Astrocyte (in vitro differentiated cells and primary cell): ENCODE results near the gene UBA3. TPM values are rescaled to one million over a fixed set of nuclear protein-coding genes. Genes with fewer than 3 reads are reported as not detected.

Experiments used
- DNase-seq: peaks from one replicate; pipeline ENCODE4 v3.0.0-alpha.2; 2010; ENCODE audit warnings: low read depth
- FAIRE-seq: peaks from 2 replicates; lab custom pipeline; 2011; peaks lifted over from hg19 to GRCh38; lab: Jason Lieb, UNC
- H2AFZ ChIP-seq: 2 replicates; pipeline ENCODE4 v1.6.0; 2012; ENCODE audit warnings: low read depth, low read length, inconsistent platforms
- H3K27ac ChIP-seq: 2 replicates; pipeline ENCODE4 v1.5.1; 2011; ENCODE audit warnings: low read depth, low read length, inconsistent platforms
- H3K27me3 ChIP-seq: 2 replicates; pipeline ENCODE4 v1.6.0; 2011; ENCODE audit warnings: low read length, inconsistent platforms; ENCODE audit not compliant: insufficient read depth
- H3K36me3 ChIP-seq: 2 replicates; pipeline ENCODE4 v1.5.1; 2011; ENCODE audit warnings: low read length, inconsistent platforms; ENCODE audit not compliant: insufficient read depth
- H3K4me1 ChIP-seq: 2 replicates; pipeline ENCODE4 v1.5.1; 2011; ENCODE audit warnings: low read length, inconsistent platforms; ENCODE audit not compliant: insufficient read depth
- H3K4me2 ChIP-seq: 2 replicates; pipeline ENCODE4 v1.6.0; 2012; ENCODE audit warnings: low read length, inconsistent platforms
- H3K4me3 ChIP-seq: 2 replicates; pipeline ENCODE4 v1.5.1; 2011; ENCODE audit warnings: low read depth, mild to moderate bottlenecking, low read length, inconsistent platforms; ENCODE audit not compliant: insufficient read depth
- H3K79me2 ChIP-seq: 2 replicates; pipeline ENCODE4 v1.6.0; 2012; ENCODE audit warnings: mild to moderate bottlenecking, low read length, inconsistent platforms; ENCODE audit not compliant: insufficient read depth
- H3K9ac ChIP-seq: 2 replicates; pipeline ENCODE4 v1.6.0; 2012; ENCODE audit warnings: mild to moderate bottlenecking, low read length, inconsistent platforms
- H3K9me3 ChIP-seq: 2 replicates; pipeline ENCODE4 v1.5.1; 2012; ENCODE audit warnings: low read depth, mild to moderate bottlenecking, low read length, inconsistent platforms; ENCODE audit not compliant: insufficient read depth
- H4K20me1 ChIP-seq: 2 replicates; pipeline ENCODE4 v1.6.0; 2012; ENCODE audit warnings: low read length, inconsistent platforms; ENCODE audit not compliant: insufficient read depth
- H3K27ac Mint-ChIP-seq: one replicate; pipeline ENCODE4 v1.8.0; 2021; ENCODE audit warnings: mild to moderate bottlenecking, mixed read lengths; ENCODE audit not compliant: unreplicated experiment
- H3K27me3 Mint-ChIP-seq: one replicate; pipeline ENCODE4 v1.8.0; 2021; ENCODE audit warnings: low read depth, mixed read lengths; ENCODE audit not compliant: unreplicated experiment
- H3K36me3 Mint-ChIP-seq: one replicate; pipeline ENCODE4 v1.8.0; 2021; ENCODE audit warnings: low read depth, mixed read lengths; ENCODE audit not compliant: unreplicated experiment
- H3K4me1 Mint-ChIP-seq: one replicate; pipeline ENCODE4 v1.8.0; 2021; ENCODE audit warnings: low read depth, mixed read lengths; ENCODE audit not compliant: unreplicated experiment
- H3K4me3 Mint-ChIP-seq: one replicate; pipeline ENCODE4 v1.8.0; 2021; ENCODE audit warnings: mild to moderate bottlenecking, moderate library complexity, mixed read lengths; ENCODE audit not compliant: unreplicated experiment
- H3K9me3 Mint-ChIP-seq: one replicate; pipeline ENCODE4 v1.8.0; 2021; ENCODE audit warnings: mild to moderate bottlenecking, mixed read lengths; ENCODE audit not compliant: unreplicated experiment
- EZH2 ChIP-seq: IDR thresholded peaks from 2 replicates; pipeline ENCODE4 v1.6.1; 2012; ENCODE audit warnings: mild to moderate bottlenecking, low read length, inconsistent platforms; ENCODE audit not compliant: insufficient read depth
- total RNA-seq: library from RNA; stranded (reverse); gene quantifications from 2 replicates; pipeline ENCODE4 v1.2.1, GENCODE V29; 2021
- TF ChIP-seq, protein P1 (sequence below): IDR thresholded peaks from 2 replicates; pipeline ENCODE4 v1.5.1; 2011; ENCODE audit warnings: low read depth, mild to moderate bottlenecking, inconsistent platforms, low read length, moderate library complexity; ENCODE audit not compliant: insufficient read depth

Gene UBA3
- total RNA-seq, 1 donor from 2014 or later, result 79.2 TPM

DNA sequence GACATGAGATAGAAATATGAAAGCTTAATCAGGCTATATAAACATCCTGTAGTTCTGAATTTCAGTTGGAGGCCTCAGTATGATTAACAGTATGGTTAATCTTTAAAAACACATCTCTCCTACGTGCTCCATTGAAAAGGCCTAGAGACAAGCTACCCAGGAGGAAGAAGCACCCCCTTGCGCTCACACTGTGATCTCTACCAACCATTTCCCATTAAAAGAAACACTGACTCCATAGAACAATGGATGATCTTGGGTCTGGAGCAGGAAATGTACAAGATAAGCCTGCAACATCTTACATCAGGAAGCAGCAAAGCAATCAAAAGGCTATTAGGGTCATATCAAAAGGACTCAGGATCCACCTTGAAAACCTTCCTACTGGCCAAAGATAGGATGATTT lies 63.3 kb downstream of the UBA3 start:
- H3K9me3 Mint-ChIP-seq, result no peaks in the 10 kb centered on the region
- peaks cover 3% of the 10 kb centered on the region for H4K20me1 ChIP-seq
- H3K9me3 ChIP-seq, result no peaks in the 10 kb centered on the region
- peaks cover 15% of the 10 kb centered on the region for H3K4me1 ChIP-seq
- H3K27me3 Mint-ChIP-seq, result no peaks in the 10 kb centered on the region
- H3K9ac ChIP-seq, result no peak overlapping the region
- no peak overlapping the region for H2AFZ ChIP-seq
- no peak overlapping the region for H3K4me3 ChIP-seq
- H3K4me3 Mint-ChIP-seq, result no peak overlapping the region
- no peaks in the 10 kb centered on the region for H3K27me3 ChIP-seq
- H3K79me2 ChIP-seq, result peaks cover 5% of the 10 kb centered on the region
- H3K4me2 ChIP-seq, result no peak overlapping the region
- no peak overlapping the region for H3K27ac ChIP-seq
- H3K36me3 Mint-ChIP-seq, result peaks cover 8% of the 10 kb centered on the region
- peaks cover 9% of the 10 kb centered on the region for H3K4me1 Mint-ChIP-seq
- peaks cover 11% of the 10 kb centered on the region for H3K36me3 ChIP-seq
- no peak for FAIRE-seq
- TF ChIP-seq, protein P1, sequence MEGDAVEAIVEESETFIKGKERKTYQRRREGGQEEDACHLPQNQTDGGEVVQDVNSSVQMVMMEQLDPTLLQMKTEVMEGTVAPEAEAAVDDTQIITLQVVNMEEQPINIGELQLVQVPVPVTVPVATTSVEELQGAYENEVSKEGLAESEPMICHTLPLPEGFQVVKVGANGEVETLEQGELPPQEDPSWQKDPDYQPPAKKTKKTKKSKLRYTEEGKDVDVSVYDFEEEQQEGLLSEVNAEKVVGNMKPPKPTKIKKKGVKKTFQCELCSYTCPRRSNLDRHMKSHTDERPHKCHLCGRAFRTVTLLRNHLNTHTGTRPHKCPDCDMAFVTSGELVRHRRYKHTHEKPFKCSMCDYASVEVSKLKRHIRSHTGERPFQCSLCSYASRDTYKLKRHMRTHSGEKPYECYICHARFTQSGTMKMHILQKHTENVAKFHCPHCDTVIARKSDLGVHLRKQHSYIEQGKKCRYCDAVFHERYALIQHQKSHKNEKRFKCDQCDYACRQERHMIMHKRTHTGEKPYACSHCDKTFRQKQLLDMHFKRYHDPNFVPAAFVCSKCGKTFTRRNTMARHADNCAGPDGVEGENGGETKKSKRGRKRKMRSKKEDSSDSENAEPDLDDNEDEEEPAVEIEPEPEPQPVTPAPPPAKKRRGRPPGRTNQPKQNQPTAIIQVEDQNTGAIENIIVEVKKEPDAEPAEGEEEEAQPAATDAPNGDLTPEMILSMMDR, result no peak
- no peak for TF ChIP-seq EZH2
- H3K27ac Mint-ChIP-seq, result no peak overlapping the region
- DNase-seq, result no peak

DNA sequence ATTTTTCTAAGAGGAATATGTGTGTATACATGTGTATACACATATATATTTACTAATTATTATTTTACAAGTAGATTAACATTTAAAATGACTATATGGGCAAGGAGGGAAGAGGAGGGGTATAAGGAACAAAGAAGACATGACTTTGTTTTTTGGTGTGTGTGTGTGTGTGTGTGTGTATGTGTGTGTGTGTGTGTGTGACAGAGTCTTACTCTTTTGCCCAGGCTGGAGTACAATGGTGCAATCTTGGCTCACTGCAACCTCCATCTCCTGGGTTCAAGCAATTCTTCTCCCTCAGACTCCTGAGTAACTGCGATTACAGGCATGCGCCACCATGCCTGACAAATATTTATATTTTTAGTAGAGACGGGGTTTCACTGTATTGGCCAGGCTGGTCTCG lies 64.1 kb downstream of the UBA3 start:
- H3K4me2 ChIP-seq, result no peak overlapping the region
- H3K9ac ChIP-seq, result no peak overlapping the region
- peaks cover 3% of the 10 kb centered on the region for H4K20me1 ChIP-seq
- peaks cover 17% of the 10 kb centered on the region for H3K4me1 Mint-ChIP-seq
- no peaks in the 10 kb centered on the region for H3K9me3 Mint-ChIP-seq
- no peak overlapping the region for H3K4me3 Mint-ChIP-seq
- no peak overlapping the region for H3K27ac ChIP-seq
- no peak overlapping the region for H3K27ac Mint-ChIP-seq
- H3K27me3 Mint-ChIP-seq, result no peaks in the 10 kb centered on the region
- H3K79me2 ChIP-seq, result peaks cover 5% of the 10 kb centered on the region
- no peak for FAIRE-seq
- TF ChIP-seq EZH2, result no peak
- TF ChIP-seq, protein P1, result no peak
- H3K36me3 ChIP-seq, result peaks cover 9% of the 10 kb centered on the region
- DNase-seq, result no peak
- H2AFZ ChIP-seq, result no peak overlapping the region
- no peaks in the 10 kb centered on the region for H3K27me3 ChIP-seq
- no peak overlapping the region for H3K4me3 ChIP-seq
- H3K9me3 ChIP-seq, result no peaks in the 10 kb centered on the region
- H3K4me1 ChIP-seq, result peaks cover 16% of the 10 kb centered on the region
- peaks cover 8% of the 10 kb centered on the region for H3K36me3 Mint-ChIP-seq

DNA sequence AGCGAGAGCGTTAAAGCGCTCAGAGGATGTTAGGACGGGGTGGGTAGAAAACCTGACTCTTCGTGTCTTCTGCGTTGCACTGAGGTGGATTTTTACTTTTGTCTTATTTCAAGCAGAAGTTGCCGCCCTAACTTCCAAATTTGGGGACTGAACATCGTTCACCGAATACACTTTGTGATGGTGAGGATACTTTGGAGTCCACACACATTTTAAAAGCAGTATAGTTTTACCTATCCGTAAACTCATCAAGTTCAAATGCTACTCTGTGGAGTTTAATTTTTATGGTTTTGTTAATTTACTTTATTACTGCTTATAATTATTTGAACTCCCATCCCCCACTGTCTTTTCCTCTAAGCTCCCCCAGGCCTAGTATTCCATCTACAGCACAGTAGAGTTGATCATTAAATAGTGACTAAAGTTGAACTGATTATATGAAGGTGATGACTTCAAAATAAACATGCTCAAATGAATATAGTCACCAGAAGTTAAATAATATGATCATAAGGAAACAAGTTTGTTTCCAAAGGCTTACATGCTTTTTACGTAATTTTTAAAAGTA lies 66.1 kb downstream of the UBA3 start:
- peaks cover 15% of the 10 kb centered on the region for H3K36me3 ChIP-seq
- peaks cover 8% of the 10 kb centered on the region for H3K36me3 Mint-ChIP-seq
- no peaks in the 10 kb centered on the region for H3K27me3 Mint-ChIP-seq
- H3K4me3 ChIP-seq, result peak overlapping the region; percentile 69
- peaks cover 34% of the 10 kb centered on the region for H3K4me1 Mint-ChIP-seq
- no peaks in the 10 kb centered on the region for H3K9me3 ChIP-seq
- peak overlapping the region; percentile 84 for H3K27ac ChIP-seq
- H3K4me1 ChIP-seq, result peaks cover 30% of the 10 kb centered on the region
- no peaks in the 10 kb centered on the region for H3K9me3 Mint-ChIP-seq
- peak overlapping the region; percentile 90 for H3K9ac ChIP-seq
- no peak for DNase-seq
- peaks cover 5% of the 10 kb centered on the region for H3K79me2 ChIP-seq
- H4K20me1 ChIP-seq, result no peaks in the 10 kb centered on the region
- FAIRE-seq, result no peak
- peak overlapping the region; percentile 89 for H2AFZ ChIP-seq
- peak overlapping the region; percentile 83 for H3K4me2 ChIP-seq
- H3K27ac Mint-ChIP-seq, result peak overlapping the region; percentile 80
- H3K4me3 Mint-ChIP-seq, result peak overlapping the region; percentile 87
- TF ChIP-seq, protein P1, result no peak
- no peak for TF ChIP-seq EZH2
- H3K27me3 ChIP-seq, result no peaks in the 10 kb centered on the region
